Heart left ventricle (tissue), 13 donors: Measurements from ENCODE around the gene PDZD11.

Experiments used
- POLR2A ChIP-seq, 2 donors: fragments of 450-650 bp; IDR thresholded peaks; one replicate each; pipeline ENCODE4 v1.6.1; 2017; ENCODE audit warnings: antibody characterized with exemption in 2 of 2, mild to moderate bottlenecking in 2 of 2, moderate library complexity in 2 of 2
- TF ChIP-seq, protein P1 (sequence below), 12 donors: fragments of 200-600 bp; sonication (generic) in 4 of 12; IDR thresholded peaks; one replicate each; pipeline versions ENCODE4 v1.5.0 to v1.8.0; 2018 to 2022; ENCODE audit warnings: antibody characterized with exemption in 12 of 12, mild to moderate bottlenecking in 5 of 12
- donor health status: ischemic (EF 13 %, LVEDD 7.1; RV severe dilation, severe dysfunction).
- donor health status: DM: no; HTN: yes; CAD: no.
- donor health status: DM: no; HTN: no; CAD: no.
- donor health status: ischemic (EF 25% LVEDD 6.9; RV normal size, moderate dysfunction).
- donor health status: ischemic (EF 25% LVEDD 5.7; RV mildly dilated, moderate dysfunction).
- donor health status: ischemic (EF 35%, LVEDD 5.7; RV mildly dilated, moderate dysfunction).
- donor health status: nonischemic (EF 11% LVEDD 7.7; RV severe dilation, severe dysfunction).
- donor health status: DM: yes; HTN: yes; CAD: no.
- donor health status: PGD.
- donor health status: ischemic (EF 29% LVEDD 5.4; RV normal size, mild dysfunction).
- donor health status: nonischemic (EF 23%, LVEDD 6.1; RV moderate dilation, normal function).

DNA sequence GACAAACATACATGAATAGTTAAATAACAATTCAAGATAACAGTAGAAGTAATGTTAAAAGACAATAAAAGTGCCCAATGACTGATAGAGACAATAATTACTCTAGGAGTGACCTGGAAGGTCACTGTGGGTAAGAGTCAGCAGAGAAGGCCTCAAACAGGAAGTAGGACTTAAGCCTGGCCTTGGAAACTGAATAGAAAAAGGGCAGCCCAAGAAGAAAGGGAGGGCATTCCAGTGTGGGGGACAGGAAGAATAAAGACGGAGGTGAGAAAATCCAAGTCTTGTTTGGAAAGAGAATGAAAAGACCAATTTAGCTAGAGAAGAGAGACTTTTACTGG is 35.7 kb downstream of the PDZD11 start:
- TF ChIP-seq, protein P1, sequence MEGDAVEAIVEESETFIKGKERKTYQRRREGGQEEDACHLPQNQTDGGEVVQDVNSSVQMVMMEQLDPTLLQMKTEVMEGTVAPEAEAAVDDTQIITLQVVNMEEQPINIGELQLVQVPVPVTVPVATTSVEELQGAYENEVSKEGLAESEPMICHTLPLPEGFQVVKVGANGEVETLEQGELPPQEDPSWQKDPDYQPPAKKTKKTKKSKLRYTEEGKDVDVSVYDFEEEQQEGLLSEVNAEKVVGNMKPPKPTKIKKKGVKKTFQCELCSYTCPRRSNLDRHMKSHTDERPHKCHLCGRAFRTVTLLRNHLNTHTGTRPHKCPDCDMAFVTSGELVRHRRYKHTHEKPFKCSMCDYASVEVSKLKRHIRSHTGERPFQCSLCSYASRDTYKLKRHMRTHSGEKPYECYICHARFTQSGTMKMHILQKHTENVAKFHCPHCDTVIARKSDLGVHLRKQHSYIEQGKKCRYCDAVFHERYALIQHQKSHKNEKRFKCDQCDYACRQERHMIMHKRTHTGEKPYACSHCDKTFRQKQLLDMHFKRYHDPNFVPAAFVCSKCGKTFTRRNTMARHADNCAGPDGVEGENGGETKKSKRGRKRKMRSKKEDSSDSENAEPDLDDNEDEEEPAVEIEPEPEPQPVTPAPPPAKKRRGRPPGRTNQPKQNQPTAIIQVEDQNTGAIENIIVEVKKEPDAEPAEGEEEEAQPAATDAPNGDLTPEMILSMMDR (IDR thresholded peaks at IDR 0.05) = no peak
- no peak for TF ChIP-seq POLR2A (IDR thresholded peaks at IDR 0.05)
